HG03095 (cell line): Measurements from ENCODE around the gene APCDD1.

Experiments used
- ATAC-seq: cut with Tn5 transposase; IDR thresholded peaks from one replicate; pipeline ENCODE4 v1.9.1; 2021; ENCODE audit warnings: moderate library complexity; ENCODE audit not compliant: unreplicated experiment

APCDD1 gene

GRCh38 chr18:10430677-10431076 is 23.8 kb upstream of the APCDD1 start:
- ATAC-seq = no peak

- ATAC-seq = no peak
Observed at GRCh38 chr18:10431680-10432079, 22.8 kb upstream of the APCDD1 start.

- no peak for ATAC-seq
Observed at GRCh38 chr18:10432781-10433180, 21.7 kb upstream of the APCDD1 start.

GRCh38 chr18:10436160-10436559 is 18.3 kb upstream of the APCDD1 start:
- ATAC-seq = no peak

- no peak for ATAC-seq
Observed at GRCh38 chr18:10437837-10438236, 16.6 kb upstream of the APCDD1 start.

- ATAC-seq = no peak
Observed at GRCh38 chr18:10439898-10440297, 14.5 kb upstream of the APCDD1 start.

GRCh38 chr18:10440884-10441283 is 13.6 kb upstream of the APCDD1 start:
- no peak for ATAC-seq

GRCh38 chr18:10441472-10441871 is 13.0 kb upstream of the APCDD1 start:
- no peak for ATAC-seq

GRCh38 chr18:10442551-10442971 is 11.9 kb upstream of the APCDD1 start:
- ATAC-seq = no peak

- no peak for ATAC-seq
Observed at GRCh38 chr18:10443001-10443400, 11.4 kb upstream of the APCDD1 start.

GRCh38 chr18:10444314-10445006 is 10.0 kb upstream of the APCDD1 start:
- no peak for ATAC-seq

- no peak for ATAC-seq
Observed at GRCh38 chr18:10449396-10449795, 5.0 kb upstream of the APCDD1 start.

- ATAC-seq = no peak
Observed at GRCh38 chr18:10450986-10451385, 3.4 kb upstream of the APCDD1 start.

GRCh38 chr18:10453261-10453805 is 1.1 kb upstream of the APCDD1 start:
- no peak for ATAC-seq

- no peak for ATAC-seq
Observed at GRCh38 chr18:10454681-10455557, 484 bp downstream of the APCDD1 start.

GRCh38 chr18:10455726-10456453 is 1.5 kb downstream of the APCDD1 start:
- no peak for ATAC-seq

- no peak for ATAC-seq
Observed at GRCh38 chr18:10456718-10457117, 2.3 kb downstream of the APCDD1 start.

GRCh38 chr18:10457128-10457527 is 2.7 kb downstream of the APCDD1 start:
- ATAC-seq = no peak

- no peak for ATAC-seq
Observed at GRCh38 chr18:10457767-10458166, 3.3 kb downstream of the APCDD1 start.

GRCh38 chr18:10458691-10459090 is 4.3 kb downstream of the APCDD1 start:
- ATAC-seq = no peak

- ATAC-seq = no peak
Observed at GRCh38 chr18:10459587-10459986, 5.2 kb downstream of the APCDD1 start.
